GM18861 (cell line): ENCODE results near the gene MGME1.

Source experiments
- ATAC-seq: cut with Tn5 transposase; IDR thresholded peaks from one replicate; pipeline ENCODE4 v1.9.1; 2021; ENCODE audit not compliant: unreplicated experiment

MGME1 gene

GRCh38 chr20:17992224-17992637 lies 23.4 kb downstream of the MGME1 start:
- ATAC-seq, result peak; percentile 80

- ATAC-seq, result no peak
Observed at GRCh38 chr20:17992847-17993513, 24.2 kb downstream of the MGME1 start.

- ATAC-seq, result no peak
Observed at GRCh38 chr20:17993546-17993945, 24.7 kb downstream of the MGME1 start.

- ATAC-seq, result no peak
Observed at GRCh38 chr20:17995967-17996819, 27.4 kb downstream of the MGME1 start.

GRCh38 chr20:17998446-17998845 lies 29.6 kb downstream of the MGME1 start:
- no peak for ATAC-seq

GRCh38 chr20:17999566-17999965 lies 30.7 kb downstream of the MGME1 start:
- no peak for ATAC-seq

GRCh38 chr20:18001131-18001921 lies 32.5 kb downstream of the MGME1 start:
- no peak for ATAC-seq

GRCh38 chr20:18003897-18004296 lies 35.1 kb downstream of the MGME1 start:
- ATAC-seq, result no peak

GRCh38 chr20:18004384-18005031 lies 35.7 kb downstream of the MGME1 start:
- ATAC-seq, result no peak

- peak; percentile 97 for ATAC-seq
Observed at GRCh38 chr20:18005170-18005989, 36.6 kb downstream of the MGME1 start.

- no peak for ATAC-seq
Observed at GRCh38 chr20:18005990-18006364, 37.2 kb downstream of the MGME1 start.

GRCh38 chr20:18006684-18007083 lies 37.9 kb downstream of the MGME1 start:
- ATAC-seq, result no peak

GRCh38 chr20:18007534-18008292 lies 38.9 kb downstream of the MGME1 start:
- no peak for ATAC-seq

- no peak for ATAC-seq
Observed at GRCh38 chr20:18009116-18009515, 40.3 kb downstream of the MGME1 start.

GRCh38 chr20:18011482-18011881 lies 42.7 kb downstream of the MGME1 start:
- ATAC-seq, result no peak

- ATAC-seq, result no peak
Observed at GRCh38 chr20:18011951-18012645, 43.3 kb downstream of the MGME1 start.

GRCh38 chr20:18012901-18013300 lies 44.1 kb downstream of the MGME1 start:
- ATAC-seq, result no peak

GRCh38 chr20:18014411-18014810 lies 45.6 kb downstream of the MGME1 start:
- ATAC-seq, result no peak

- ATAC-seq, result no peak
Observed at GRCh38 chr20:18016772-18017171, 48.0 kb downstream of the MGME1 start.
